ENCODE data around the gene NMRK1. TPM values are rescaled to one million over a fixed set of nuclear protein-coding genes. Genes with fewer than 3 reads are reported as not detected.

The NMRK1 gene
- total and polyA plus RNA-seq, 2 donors (not counting 3 experiments of a cell fraction or from before 2014, with no cell fraction given) = 24.3 to 32.6 TPM

- TF ChIP-seq MAX (IDR thresholded peaks at IDR 0.05; ENCODE audit: insufficient read depth, insufficient read length) = no peak
- no peak for TF ChIP-seq FOS (IDR thresholded peaks at IDR 0.05; ENCODE audit: borderline replicate concordance, insufficient read depth, low read length)
- no peak for TF ChIP-seq POLR2A (IDR thresholded peaks at IDR 0.05; ENCODE audit: low read depth, low read length)
- no peak for TF ChIP-seq JUN (IDR thresholded peaks at IDR 0.05; ENCODE audit: borderline replicate concordance, insufficient read depth, insufficient read length, low read depth)
- no peak for TF ChIP-seq CTCF (IDR thresholded peaks at IDR 0.05; ENCODE audit: extremely low read depth in 1 of 2, insufficient read depth in 1 of 2, low read depth in 1 of 2, low read length in 2 of 2)
- no peak for TF ChIP-seq GATA2 (IDR thresholded peaks at IDR 0.05; ENCODE audit: insufficient read depth, insufficient read length, low read depth, low read length)
- TF ChIP-seq POLR2AphosphoS5 (IDR thresholded peaks at IDR 0.05; ENCODE audit: insufficient read depth, low read depth, low read length) = no peak
- no peak for TF ChIP-seq MYC (IDR thresholded peaks at IDR 0.05; ENCODE audit: low read depth, low read length)
- TF ChIP-seq EZH2 (IDR thresholded peaks at IDR 0.05; ENCODE audit: borderline replicate concordance, low read depth, low read length, severe bottlenecking) = no peak
- no peaks in the 10 kb centered on the region for H3K4me1 ChIP-seq (ENCODE audit: control insufficient read depth, extremely low read depth, insufficient read depth, low read length)
- no peaks in the 10 kb centered on the region for H3K36me3 ChIP-seq (ENCODE audit: control insufficient read depth in 2 of 2, extremely low read depth in 1 of 2, insufficient read depth in 2 of 2, low read length in 2 of 2)
- no peak overlapping the region for H2AFZ ChIP-seq (ENCODE audit: low read depth, low read length)
- ChIA-PET CTCF (interaction anchor here (0.7 to 1.0 kb wide), 2 partner anchors 21 to 277 kb away, joined by 3 read pairs; no protein-coding TSS in a partner anchor), POLR2A (no interaction called here)
- no peak overlapping the region for H3K4me3 ChIP-seq (replicated peaks in 1 of 3; ENCODE audit: insufficient read depth in 1 of 3, low read depth in 1 of 3, low read length in 3 of 3)
- no peak overlapping the region for H3K4me2 ChIP-seq (ENCODE audit: insufficient read depth, low read length)
- no peaks in the 10 kb centered on the region for H3K9me3 ChIP-seq (replicated peaks; ENCODE audit: control insufficient read depth, insufficient read depth, low read length)
- no peak overlapping the region for H3K9ac ChIP-seq (replicated peaks; ENCODE audit: extremely low read depth, insufficient read depth, low read length)
- no peaks in the 10 kb centered on the region for H4K20me1 ChIP-seq (replicated peaks; ENCODE audit: control insufficient read depth, extremely low read depth, insufficient read depth, low read length)
- H3K9me1 ChIP-seq (replicated peaks; ENCODE audit: control insufficient read depth, extremely low read depth, insufficient read depth, low read length) = no peaks in the 10 kb centered on the region
- H3K79me2 ChIP-seq (ENCODE audit: control insufficient read depth, insufficient read depth, low read length) = no peaks in the 10 kb centered on the region
- no peak for FAIRE-seq
- no peak overlapping the region for H3K27ac ChIP-seq (ENCODE audit: insufficient read depth, low read depth, low read length)
- peaks cover 3% of the 10 kb centered on the region in 2 experiments for H3K27me3 ChIP-seq (ENCODE audit: control insufficient read depth in 2 of 2, insufficient read depth in 2 of 2, low read length in 2 of 2)
- no TSS peak for BruUV-seq (replicated peaks)
- no peak for DNase-seq (ENCODE audit: low read depth, low spot score)
- intact Hi-C loops (cut with micrococcal nuclease) (no loop called here), dilution Hi-C loops (cut with MboI; ENCODE audit: extremely low pct_ligation_motif_present, low sequenced_read_pairs) (loop anchor here (25.0 kb wide), 1 partner anchor 264 kb away; no protein-coding TSS in a partner anchor)
Measured at GRCh38 chr9:75051285-75051684, 36.7 kb downstream of the NMRK1 start.

All from endothelial cell of umbilical vein (primary cell).